Liver (tissue), 9 donors: Measurements from ENCODE around the gene PHOX2A. TPM values are rescaled to one million over a fixed set of nuclear protein-coding genes. Genes with fewer than 3 reads are reported as not detected.

Experiments used
- DNase-seq: peaks from one replicate; pipeline ENCODE4 v3.0.0-alpha.2; 2017; ENCODE audit warnings: low spot score
- H3K27ac ChIP-seq, 2 donors: one replicate each; pipeline ENCODE4 v1.7.0; 2013; ENCODE audit warnings: inconsistent platforms in 2 of 2, low read length in 2 of 2, control low read depth in 1 of 2, low read depth in 1 of 2, mild to moderate bottlenecking in 1 of 2
- H3K27me3 ChIP-seq, 4 donors: one replicate each; pipeline versions ENCODE4 v1.6.1 to v1.7.0; 2013; ENCODE audit warnings: low read length in 3 of 4, inconsistent platforms in 1 of 4, mild to moderate bottlenecking in 1 of 4, moderate library complexity in 1 of 4; ENCODE audit not compliant: control insufficient read depth in 4 of 4, insufficient read depth in 4 of 4
- H3K36me3 ChIP-seq, 4 donors: one replicate each; pipeline versions ENCODE4 v1.6.1 to v1.7.0; 2013; ENCODE audit warnings: low read length in 3 of 4, mild to moderate bottlenecking in 3 of 4, low read depth in 1 of 4, moderate library complexity in 1 of 4; ENCODE audit not compliant: control insufficient read depth in 4 of 4, insufficient read depth in 3 of 4
- H3K4me1 ChIP-seq, 4 donors: one replicate each; pipeline versions ENCODE4 v1.6.1 to v1.7.0; 2013; ENCODE audit warnings: low read length in 3 of 4, mild to moderate bottlenecking in 3 of 4, moderate library complexity in 1 of 4; ENCODE audit not compliant: control insufficient read depth in 4 of 4, insufficient read depth in 4 of 4
- H3K4me3 ChIP-seq, 3 donors: one replicate each; pipeline versions ENCODE4 v1.6.1 to v1.7.0; 2013; ENCODE audit warnings: low read length in 3 of 3, control low read depth in 1 of 3, low read depth in 1 of 3, mild to moderate bottlenecking in 1 of 3
- H3K9ac ChIP-seq, 2 donors: one replicate each; pipeline ENCODE4 v1.7.0; 2013; ENCODE audit warnings: low read length in 2 of 2, mild to moderate bottlenecking in 2 of 2, moderate library complexity in 2 of 2, control low read depth in 1 of 2, low read depth in 1 of 2
- H3K9me3 ChIP-seq, 4 donors: one replicate each; pipeline versions ENCODE4 v1.6.1 to v1.7.0; 2013; ENCODE audit warnings: low read length in 3 of 4; ENCODE audit not compliant: control insufficient read depth in 4 of 4
- CTCF ChIP-seq: fragments of 150-350 bp; IDR thresholded peaks from 2 replicates; pipeline ENCODE4 v1.5.1; 2017; ENCODE audit warnings: improper control_type of control experiment, low read depth, low read length; ENCODE audit not compliant: missing input control
- EGR1 ChIP-seq, 2 donors: IDR thresholded peaks; 2 replicates each; pipeline ENCODE4 v1.6.1; 2016 to 2018; ENCODE audit warnings: antibody characterized with exemption in 2 of 2, low read depth in 2 of 2
- FOXA1 ChIP-seq: IDR thresholded peaks from 2 replicates; pipeline ENCODE4 v1.6.1; 2016; ENCODE audit warnings: antibody characterized with exemption
- FOXA2 ChIP-seq: IDR thresholded peaks from 2 replicates; pipeline ENCODE4 v1.6.1; 2016; ENCODE audit warnings: antibody characterized with exemption
- GABPA ChIP-seq, 2 donors: IDR thresholded peaks in 1 of 2; conservative IDR thresholded peaks in 1 of 2; 2 replicates each; pipeline ENCODE4 v1.6.1; 2016; ENCODE audit warnings: antibody characterized with exemption in 2 of 2, mild to moderate bottlenecking in 1 of 2, moderate library complexity in 1 of 2
- HNF4A ChIP-seq, 2 donors: conservative IDR thresholded peaks; 2 replicates each; pipeline ENCODE4 v1.6.1; 2016; ENCODE audit warnings: antibody characterized with exemption in 2 of 2, mild to moderate bottlenecking in 2 of 2
- HNF4G ChIP-seq: IDR thresholded peaks from 2 replicates; pipeline ENCODE4 v1.6.1; 2016; ENCODE audit warnings: antibody characterized with exemption
- JUND ChIP-seq, 2 donors: IDR thresholded peaks; 2 replicates each; pipeline ENCODE4 v1.6.1; 2016; ENCODE audit warnings: antibody characterized with exemption in 2 of 2
- NR2F2 ChIP-seq: IDR thresholded peaks from 2 replicates; pipeline ENCODE4 v1.6.1; 2016; ENCODE audit warnings: antibody characterized with exemption
- RAD21 ChIP-seq, 2 donors: IDR thresholded peaks; 2 replicates each; pipeline ENCODE4 v1.6.1; 2016; ENCODE audit warnings: antibody characterized with exemption in 2 of 2, mild to moderate bottlenecking in 2 of 2
- REST ChIP-seq: IDR thresholded peaks from 2 replicates; pipeline ENCODE4 v1.6.1; 2016; ENCODE audit warnings: antibody characterized with exemption, mild to moderate bottlenecking
- RXRA ChIP-seq, 2 donors: IDR thresholded peaks; 2 replicates each; pipeline ENCODE4 v1.6.1; 2017 to 2018; ENCODE audit warnings: antibody characterized with exemption in 2 of 2, mild to moderate bottlenecking in 1 of 2
- SP1 ChIP-seq: IDR thresholded peaks from 2 replicates; pipeline ENCODE4 v1.6.1; 2018; ENCODE audit warnings: antibody characterized with exemption, mild to moderate bottlenecking
- TAF1 ChIP-seq: conservative IDR thresholded peaks from 2 replicates; pipeline ENCODE4 v1.6.1; 2016; ENCODE audit warnings: antibody characterized with exemption, mild to moderate bottlenecking
- WGBS: extraction: QIAGEN DNeasy Blood & Tissue Kit; methylation state at CpG from one replicate; pipeline ENCODE4 v1.1.7; 2013; 5-methylcytosine and 5-hydroxymethylcytosine counted together
- polyA plus RNA-seq, 2 donors: library from polyadenylated mRNA; stranded (reverse) in 1 of 2; unstranded in 1 of 2; fragments of 200-250 nt in 1 of 2; fragments of >200 nt in 1 of 2; fragmentation: Nextera tagmentation in 1 of 2; extraction: Ambion mirVana in 1 of 2; gene quantifications; one replicate each; pipeline versions ENCODE4 v1.2.1 to v1.2.3, GENCODE V29; 2013 to 2015
- total RNA-seq, 2 donors: library from RNA; depleted of rRNA; stranded (reverse); fragments of >200 nt; gene quantifications; one replicate each; pipeline ENCODE4 v1.2.3, GENCODE V29; 2014
- TF ChIP-seq, protein P1 (sequence below): IDR thresholded peaks from 2 replicates; pipeline ENCODE4 v1.6.1; 2016; ENCODE audit warnings: antibody characterized with exemption
- TF ChIP-seq, protein P2 (sequence below): IDR thresholded peaks from 2 replicates; pipeline ENCODE4 v1.6.1; 2016; ENCODE audit warnings: antibody characterized with exemption
- TF ChIP-seq, protein P3 (sequence below): IDR thresholded peaks from 2 replicates; pipeline ENCODE4 v1.6.1; 2016; ENCODE audit warnings: antibody characterized with exemption
- donor health status: healthy.
- donor health status: healthy.
- donor health status: healthy.
- donor health status: healthy.
- donor health status: healthy.

Gene PHOX2A
- total and polyA plus RNA-seq, 4 donors, result not detected

- TF ChIP-seq RAD21 (IDR thresholded peaks at IDR 0.05), result no peak
Measured at GRCh38 chr11:72257570-72257969, 13.6 kb upstream of the PHOX2A start (continued).

- Histone ChIP-seq H3K27me3 (peaks cover 0 to 10% (median 0%) of the 10 kb centered on the region in 4 donors), H3K4me1 (no peaks in the 10 kb centered on the region), H3K27ac (no peak overlapping the region), H3K9ac (no peak overlapping the region), H3K4me3 (no peak overlapping the region), H3K9me3 (no peaks in the 10 kb centered on the region), H3K36me3 (no peaks in the 10 kb centered on the region)
- TF ChIP-seq EGR1 (IDR thresholded peaks at IDR 0.05; ENCODE audit: low read depth in 2 of 2) (no peak), CTCF (no peak), FOXA2 (no peak), HNF4A (conservative IDR thresholded peaks at IDR 0.05) (no peak), RXRA (IDR thresholded peaks at IDR 0.05) (no peak), GABPA (IDR thresholded peaks at IDR 0.05 in 1 of 2, conservative IDR thresholded peaks at IDR 0.05 in 1 of 2) (no peak), RAD21 (IDR thresholded peaks at IDR 0.05) (no peak), REST (no peak), HNF4G (no peak), JUND (IDR thresholded peaks at IDR 0.05) (no peak), SP1 (no peak), NR2F2 (no peak), FOXA1 (no peak), TAF1 (no peak)
- TF ChIP-seq, protein P1, sequence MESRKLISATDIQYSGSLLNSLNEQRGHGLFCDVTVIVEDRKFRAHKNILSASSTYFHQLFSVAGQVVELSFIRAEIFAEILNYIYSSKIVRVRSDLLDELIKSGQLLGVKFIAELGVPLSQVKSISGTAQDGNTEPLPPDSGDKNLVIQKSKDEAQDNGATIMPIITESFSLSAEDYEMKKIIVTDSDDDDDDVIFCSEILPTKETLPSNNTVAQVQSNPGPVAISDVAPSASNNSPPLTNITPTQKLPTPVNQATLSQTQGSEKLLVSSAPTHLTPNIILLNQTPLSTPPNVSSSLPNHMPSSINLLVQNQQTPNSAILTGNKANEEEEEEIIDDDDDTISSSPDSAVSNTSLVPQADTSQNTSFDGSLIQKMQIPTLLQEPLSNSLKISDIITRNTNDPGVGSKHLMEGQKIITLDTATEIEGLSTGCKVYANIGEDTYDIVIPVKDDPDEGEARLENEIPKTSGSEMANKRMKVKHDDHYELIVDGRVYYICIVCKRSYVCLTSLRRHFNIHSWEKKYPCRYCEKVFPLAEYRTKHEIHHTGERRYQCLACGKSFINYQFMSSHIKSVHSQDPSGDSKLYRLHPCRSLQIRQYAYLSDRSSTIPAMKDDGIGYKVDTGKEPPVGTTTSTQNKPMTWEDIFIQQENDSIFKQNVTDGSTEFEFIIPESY, result no peak
- TF ChIP-seq, protein P2, sequence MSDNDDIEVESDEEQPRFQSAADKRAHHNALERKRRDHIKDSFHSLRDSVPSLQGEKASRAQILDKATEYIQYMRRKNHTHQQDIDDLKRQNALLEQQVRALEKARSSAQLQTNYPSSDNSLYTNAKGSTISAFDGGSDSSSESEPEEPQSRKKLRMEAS, result no peak
- TF ChIP-seq, protein P3, sequence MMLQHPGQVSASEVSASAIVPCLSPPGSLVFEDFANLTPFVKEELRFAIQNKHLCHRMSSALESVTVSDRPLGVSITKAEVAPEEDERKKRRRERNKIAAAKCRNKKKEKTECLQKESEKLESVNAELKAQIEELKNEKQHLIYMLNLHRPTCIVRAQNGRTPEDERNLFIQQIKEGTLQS, result no peak
- 88% methylated on average over 5 of the region's 5 CpGs for WGBS
- DNase-seq, result no peak
Measured at GRCh38 chr11:72254299-72254993, 10.5 kb upstream of the PHOX2A start.
